DOHH2 (cell line): ENCODE results near the gene GNGT2.
A peak's percentile ranks its signal among the peaks of the same experiment; 100 is the strongest.

Experiments
- H3F3A ChIP-seq: fragments of 200-600 bp; sonication (generic), shearing (Covaris generic); 2 replicates; pipeline ENCODE4 v1.6.0; 2016; ENCODE audit warnings: antibody characterized with exemption, mild to moderate bottlenecking; ENCODE audit not compliant: control insufficient read depth, insufficient read depth
- H3K27ac ChIP-seq: fragments of 200-600 bp; sonication (generic); 2 replicates; pipeline ENCODE4 v1.5.1; 2014; ENCODE audit warnings: low read depth, mild to moderate bottlenecking, low read length, moderate library complexity
- H3K27me3 ChIP-seq: fragments of 200-600 bp; sonication (generic); 2 replicates; pipeline ENCODE4 v1.6.1; 2014; ENCODE audit warnings: mild to moderate bottlenecking, low read length, mixed read lengths; ENCODE audit not compliant: control insufficient read depth
- H3K36me3 ChIP-seq: fragments of 200-600 bp; sonication (generic); 2 replicates; pipeline ENCODE4 v1.6.1; 2014; ENCODE audit warnings: mild to moderate bottlenecking, low read length, moderate library complexity, mixed read lengths; ENCODE audit not compliant: control insufficient read depth
- H3K4me1 ChIP-seq: fragments of 200-600 bp; sonication (generic); 2 replicates; pipeline ENCODE4 v1.6.1; 2014; ENCODE audit warnings: mild to moderate bottlenecking, low read length, mixed read lengths; ENCODE audit not compliant: control insufficient read depth
- H3K4me2 ChIP-seq: fragments of 200-600 bp; sonication (generic); 2 replicates; pipeline ENCODE4 v1.6.0; 2014; ENCODE audit warnings: mild to moderate bottlenecking, low read length, moderate library complexity
- H3K4me3 ChIP-seq: fragments of 200-600 bp; sonication (generic); 2 replicates; pipeline ENCODE4 v1.5.1; 2014; ENCODE audit warnings: mild to moderate bottlenecking, low read length, mixed read lengths
- H3K79me2 ChIP-seq: fragments of 200-600 bp; sonication (generic); 2 replicates; pipeline ENCODE4 v1.6.1; 2014; ENCODE audit warnings: mild to moderate bottlenecking, low read length, mixed read lengths; ENCODE audit not compliant: control insufficient read depth
- H3K9me2 ChIP-seq: fragments of 200-600 bp; sonication (generic); replicated peaks from 2 replicates; pipeline ENCODE4 v1.6.1; 2014; ENCODE audit warnings: mild to moderate bottlenecking, low read length, mixed read lengths; ENCODE audit not compliant: control insufficient read depth
- H3K9me3 ChIP-seq: fragments of 200-600 bp; sonication (generic); 2 replicates; pipeline ENCODE4 v1.6.1; 2014; ENCODE audit warnings: antibody characterized with exemption, low read length, mixed read lengths; ENCODE audit not compliant: control insufficient read depth, insufficient read depth
- H4K20me1 ChIP-seq: fragments of 200-600 bp; sonication (generic); 2 replicates; pipeline ENCODE4 v1.6.0; 2014; ENCODE audit warnings: low read depth, mild to moderate bottlenecking, antibody characterized with exemption, low read length, moderate library complexity; ENCODE audit not compliant: control insufficient read depth, insufficient read depth
- CTCF ChIP-seq: fragments of 200-600 bp; sonication (generic); IDR thresholded peaks from one replicate; pipeline ENCODE4 v1.5.1; 2014; ENCODE audit warnings: antibody characterized with exemption, mild to moderate bottlenecking, low read depth, low read length; ENCODE audit not compliant: poor library complexity, severe bottlenecking
- EZH2phosphoT487 ChIP-seq: fragments of 200-600 bp; sonication (generic); IDR thresholded peaks from 2 replicates; pipeline ENCODE4 v1.6.1; 2017; ENCODE audit warnings: borderline replicate concordance, mild to moderate bottlenecking, antibody characterized with exemption, low read length, moderate library complexity, mixed read lengths

Gene GNGT2

GRCh38 chr17:49218941-49219913 is 8.9 kb upstream of the GNGT2 start:
- peak overlapping the region; percentile 90 for H3K27ac ChIP-seq
- no peaks in the 10 kb centered on the region for H3K27me3 ChIP-seq

GRCh38 chr17:49217651-49218413 is 7.5 kb upstream of the GNGT2 start:
- peaks cover 32% of the 10 kb centered on the region for H3F3A ChIP-seq
- peaks cover 50% of the 10 kb centered on the region for H3K79me2 ChIP-seq
- no peaks in the 10 kb centered on the region for H3K27me3 ChIP-seq
- H3K9me2 ChIP-seq: no peaks in the 10 kb centered on the region
- peak overlapping the region; percentile 57 for H3K4me3 ChIP-seq
- H3K9me3 ChIP-seq: no peaks in the 10 kb centered on the region
- no peak for TF ChIP-seq EZH2phosphoT487
- TF ChIP-seq CTCF: no peak
- no peaks in the 10 kb centered on the region for H4K20me1 ChIP-seq
- peaks cover 70% of the 10 kb centered on the region for H3K4me1 ChIP-seq
- H3K27ac ChIP-seq: peak overlapping the region; percentile 90
- H3K4me2 ChIP-seq: peak overlapping the region; percentile 74
- H3K36me3 ChIP-seq: peaks cover 74% of the 10 kb centered on the region

More at GRCh38 chr17:49218941-49219913, 8.9 kb upstream of the GNGT2 start:
- peaks cover 21% of the 10 kb centered on the region for H3F3A ChIP-seq
- peaks cover 70% of the 10 kb centered on the region for H3K4me1 ChIP-seq
- H3K4me2 ChIP-seq: peak overlapping the region; percentile 74
- H3K36me3 ChIP-seq: peaks cover 68% of the 10 kb centered on the region
- H4K20me1 ChIP-seq: no peaks in the 10 kb centered on the region
- peaks cover 40% of the 10 kb centered on the region for H3K79me2 ChIP-seq
- H3K9me3 ChIP-seq: no peaks in the 10 kb centered on the region
- H3K9me2 ChIP-seq: no peaks in the 10 kb centered on the region
- no peak overlapping the region for H3K4me3 ChIP-seq
- TF ChIP-seq EZH2phosphoT487 (no peak), CTCF (peak; percentile 52)

- TF ChIP-seq CTCF: no peak
- TF ChIP-seq EZH2phosphoT487: no peak
- Histone ChIP-seq H3K9me3 (no peaks in the 10 kb centered on the region), H4K20me1 (no peaks in the 10 kb centered on the region), H3F3A (peaks cover 37% of the 10 kb centered on the region), H3K4me3 (peak overlapping the region; percentile 57), H3K9me2 (no peaks in the 10 kb centered on the region), H3K36me3 (peaks cover 71% of the 10 kb centered on the region), H3K4me2 (peak overlapping the region; percentile 74), H3K79me2 (peaks cover 57% of the 10 kb centered on the region), H3K27ac (peak overlapping the region; percentile 90), H3K4me1 (peaks cover 75% of the 10 kb centered on the region), H3K27me3 (no peaks in the 10 kb centered on the region)
These were observed 6.7 kb upstream of the GNGT2 start for GRCh38 chr17:49216953-49217650.
